OCI-LY7 (cell line): ENCODE results near the gene EFNA5. TPM values are rescaled to one million over a fixed set of nuclear protein-coding genes. Genes with fewer than 3 reads are reported as not detected.

Source experiments
- BruUV-seq: library from RNA; stranded (reverse); fragments of 400-500 nt; replicated peaks from 2 replicates; lab custom pipeline; 2021; lab: Mats Ljungman, UMichigan
- CTCF ChIA-PET: fragments of 300-600 bp; sonication (Branson Sonifier 250); formaldehyde crosslinking; loops from one replicate; lab custom pipeline; 2022; ENCODE audit warnings: antibody characterized with exemption; ENCODE audit not compliant: unreplicated experiment; lab: Charles Lee
- POLR2A ChIA-PET: fragments of 300-600 bp; sonication (Branson Sonifier 250); formaldehyde crosslinking; loops from one replicate; lab custom pipeline; 2022; ENCODE audit warnings: antibody characterized with exemption; lab: Charles Lee
- DNase-seq: peaks from one replicate; pipeline ENCODE4 v3.0.0-alpha.2; 2015; ENCODE audit warnings: low spot score
- H2AFZ ChIP-seq: fragments of 200-600 bp; sonication (generic), shearing (Covaris generic); 2 replicates; pipeline ENCODE4 v1.6.1; 2014; ENCODE audit warnings: mild to moderate bottlenecking, antibody characterized with exemption, low read length, moderate library complexity
- H3K27ac ChIP-seq: fragments of 200-600 bp; sonication (generic); 2 replicates; pipeline ENCODE4 v1.5.1; 2014; ENCODE audit warnings: mixed run types, low read depth, mild to moderate bottlenecking, moderate library complexity, low read length, inconsistent platforms; ENCODE audit not compliant: poor library complexity, severe bottlenecking
- H3K36me3 ChIP-seq: fragments of 200-600 bp; sonication (generic); 2 replicates; pipeline ENCODE4 v1.6.1; 2014; ENCODE audit warnings: mild to moderate bottlenecking, antibody characterized with exemption, low read length, moderate library complexity, mixed read lengths; ENCODE audit not compliant: insufficient read depth
- H3K4me1 ChIP-seq: fragments of 200-600 bp; sonication (generic); 2 replicates; pipeline ENCODE4 v1.5.1; 2014; ENCODE audit warnings: mild to moderate bottlenecking, low read length; ENCODE audit not compliant: insufficient read depth, poor library complexity, severe bottlenecking
- H3K4me2 ChIP-seq: fragments of 200-600 bp; sonication (generic); 2 replicates; pipeline ENCODE4 v1.6.1; 2014; ENCODE audit warnings: mild to moderate bottlenecking, low read length
- H3K4me3 ChIP-seq: fragments of 200-600 bp; sonication (generic); 2 replicates; pipeline ENCODE4 v1.5.1; 2014; ENCODE audit warnings: mild to moderate bottlenecking, low read depth, low read length; ENCODE audit not compliant: poor library complexity, severe bottlenecking
- H3K79me2 ChIP-seq: fragments of 200-600 bp; sonication (generic); 2 replicates; pipeline ENCODE4 v1.6.1; 2016; ENCODE audit warnings: low read depth, mild to moderate bottlenecking, low read length, moderate library complexity, mixed read lengths; ENCODE audit not compliant: insufficient read depth
- H3K9me2 ChIP-seq: fragments of 200-600 bp; sonication (generic); 2 replicates; pipeline ENCODE4 v1.6.1; 2016; ENCODE audit warnings: mild to moderate bottlenecking, low read length, mixed read lengths; ENCODE audit not compliant: insufficient read depth
- H3K9me3 ChIP-seq: fragments of 200-600 bp; sonication (generic); 2 replicates; pipeline ENCODE4 v1.6.1; 2014; ENCODE audit warnings: mild to moderate bottlenecking, mixed run types, low read length, mixed read lengths
- H4K20me1 ChIP-seq: fragments of 200-600 bp; sonication (generic); 2 replicates; pipeline ENCODE4 v1.6.1; 2014; ENCODE audit warnings: mild to moderate bottlenecking, antibody characterized with exemption, low read length, moderate library complexity, mixed read lengths; ENCODE audit not compliant: insufficient read depth
- CTCF ChIP-seq: fragments of 200-600 bp; sonication (generic); conservative IDR thresholded peaks from 2 replicates; pipeline ENCODE4 v1.5.1; 2014; ENCODE audit warnings: mild to moderate bottlenecking, antibody characterized with exemption, low read length, moderate library complexity, mixed read lengths
- EZH2phosphoT487 ChIP-seq: fragments of 200-600 bp; sonication (generic); IDR thresholded peaks from 2 replicates; pipeline ENCODE4 v1.6.1; 2018; ENCODE audit warnings: low read depth, borderline replicate concordance, mild to moderate bottlenecking, mixed run types, antibody characterized with exemption, low read length, moderate library complexity, mixed read lengths
- intact Hi-C: fragments of 100-400 bp; cut with micrococcal nuclease; formaldehyde crosslinking; loops from one replicate; pipeline ENCODE4 v1.10.0; 2022; ENCODE audit not compliant: unreplicated experiment
- total RNA-seq, 2 experiments: library from RNA; depleted of rRNA in 1 of 2; stranded (reverse); fragments of >200 nt in 1 of 2; shearing (Covaris generic) in 1 of 2; gene quantifications; 2 replicates each; pipeline ENCODE4 v1.2.3, GENCODE V29; 2014 to 2022

EFNA5 gene
- total RNA-seq, 2 experiments from 2014 or later = 2.1 to 3.1 TPM

GRCh38 chr5:107504424-107504823, 166.3 kb downstream of the EFNA5 start:
- Histone ChIP-seq H2AFZ (no peak overlapping the region), H3K9me2 (no peaks in the 10 kb centered on the region), H3K79me2 (no peaks in the 10 kb centered on the region), H4K20me1 (no peaks in the 10 kb centered on the region), H3K27ac (no peak overlapping the region), H3K4me2 (no peak overlapping the region), H3K36me3 (no peaks in the 10 kb centered on the region), H3K4me1 (peaks cover 39% of the 10 kb centered on the region), H3K9me3 (no peaks in the 10 kb centered on the region), H3K4me3 (no peak overlapping the region)
- no peak for DNase-seq
- intact Hi-C loops = no loop called here
- no TSS peak for BruUV-seq
- POLR2A ChIA-PET = interaction anchor here (0.6 to 5.9 kb wide), 18 partner anchors 8 to 389 kb away, joined by 3 to 54 read pairs (median 4); no protein-coding TSS in a partner anchor
- CTCF ChIA-PET = interaction anchor here (0.7 to 1.2 kb wide), 3 partner anchors 9 to 68 kb away, joined by 3 to 5 read pairs (median 4); no protein-coding TSS in a partner anchor
- TF ChIP-seq CTCF (no peak), EZH2phosphoT487 (no peak)

DNA sequence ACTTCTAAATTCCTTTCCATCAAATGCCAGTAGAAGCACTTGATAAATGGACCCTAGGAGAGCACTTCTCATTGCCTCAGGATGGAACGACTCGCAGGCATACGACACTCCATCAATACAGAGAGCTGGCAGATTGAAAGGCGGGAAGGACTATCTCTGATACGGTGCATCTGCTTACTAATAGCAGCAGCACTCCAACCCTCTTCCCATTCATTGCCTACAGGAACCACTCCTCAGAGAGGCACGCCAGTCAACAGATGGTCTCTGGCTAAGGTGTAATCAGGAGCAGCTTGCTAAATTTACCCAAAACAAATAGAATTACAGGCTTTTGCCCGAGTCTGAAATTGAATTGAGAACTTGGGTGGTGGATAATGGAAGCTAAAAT, 168.1 kb downstream of the EFNA5 start:
- no peaks in the 10 kb centered on the region for H3K9me3 ChIP-seq
- DNase-seq = no peak
- no peaks in the 10 kb centered on the region for H4K20me1 ChIP-seq
- H2AFZ ChIP-seq = peak overlapping the region; percentile 65; the same call in 1 of the 2 replicates
- CTCF ChIA-PET = interaction anchor here (0.8 kb wide), 2 partner anchors 10 to 51 kb away, joined by 3 read pairs; no protein-coding TSS in a partner anchor
- TF ChIP-seq EZH2phosphoT487 (no peak), CTCF (no peak)
- intact Hi-C loops = no loop called here
- no TSS peak for BruUV-seq
- H3K79me2 ChIP-seq = no peaks in the 10 kb centered on the region
- no peaks in the 10 kb centered on the region for H3K9me2 ChIP-seq
- no peak overlapping the region for H3K27ac ChIP-seq
- no peak overlapping the region for H3K4me3 ChIP-seq
- H3K4me1 ChIP-seq = peaks cover 26% of the 10 kb centered on the region
- no peak overlapping the region for H3K4me2 ChIP-seq
- H3K36me3 ChIP-seq = no peaks in the 10 kb centered on the region
- POLR2A ChIA-PET = interaction anchor here (0.5 to 5.9 kb wide), 8 partner anchors 9 to 104 kb away, joined by 3 to 54 read pairs (median 4); no protein-coding TSS in a partner anchor

GRCh38 chr5:107501965-107502675, 168.6 kb downstream of the EFNA5 start:
- ChIA-PET POLR2A (interaction anchor here (0.5 to 5.9 kb wide), 5 partner anchors 11 to 103 kb away, joined by 3 to 54 read pairs (median 3); no protein-coding TSS in a partner anchor), CTCF (no interaction called here)
- Histone ChIP-seq H3K4me1 (peaks cover 21% of the 10 kb centered on the region), H4K20me1 (no peaks in the 10 kb centered on the region), H3K36me3 (no peaks in the 10 kb centered on the region), H3K9me2 (no peaks in the 10 kb centered on the region), H2AFZ (peak overlapping the region; percentile 65), H3K4me3 (no peak overlapping the region), H3K27ac (no peak overlapping the region), H3K4me2 (0 out of 2 replicates have a peak overlapping the region, but pooled peaks have one; percentile 18), H3K9me3 (no peaks in the 10 kb centered on the region), H3K79me2 (no peaks in the 10 kb centered on the region)
- DNase-seq = no peak
- BruUV-seq = no TSS peak
- intact Hi-C loops = no loop called here
- TF ChIP-seq EZH2phosphoT487 = no peak
